Activated gamma-delta T cell (primary cell): ENCODE measurements around the gene STAC.

ENCODE experiments used
- DNase-seq: peaks from one replicate; lab custom pipeline; 2025; lab: John Stamatoyannopoulos, UW

STAC gene

DNA sequence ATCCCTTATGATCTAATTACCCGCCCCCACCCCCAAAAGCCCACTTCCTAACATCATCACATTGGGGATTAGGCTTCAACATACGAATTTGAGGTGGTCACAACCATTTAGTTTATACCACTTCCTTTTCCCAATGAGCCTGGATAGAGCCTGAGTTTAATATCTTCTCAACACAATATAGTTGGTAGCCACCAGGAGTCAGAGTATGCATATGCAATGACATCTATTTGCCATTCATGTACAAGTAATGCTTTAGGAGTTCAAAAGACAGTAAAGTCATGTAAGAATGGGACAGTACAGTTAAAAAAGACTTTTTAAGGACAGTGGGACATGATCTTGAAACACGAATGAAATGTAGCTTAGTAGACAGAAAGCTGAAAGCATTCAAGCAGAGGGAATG lies 211.7 kb downstream of the STAC start:
- DNase-seq, result no peak

DNA sequence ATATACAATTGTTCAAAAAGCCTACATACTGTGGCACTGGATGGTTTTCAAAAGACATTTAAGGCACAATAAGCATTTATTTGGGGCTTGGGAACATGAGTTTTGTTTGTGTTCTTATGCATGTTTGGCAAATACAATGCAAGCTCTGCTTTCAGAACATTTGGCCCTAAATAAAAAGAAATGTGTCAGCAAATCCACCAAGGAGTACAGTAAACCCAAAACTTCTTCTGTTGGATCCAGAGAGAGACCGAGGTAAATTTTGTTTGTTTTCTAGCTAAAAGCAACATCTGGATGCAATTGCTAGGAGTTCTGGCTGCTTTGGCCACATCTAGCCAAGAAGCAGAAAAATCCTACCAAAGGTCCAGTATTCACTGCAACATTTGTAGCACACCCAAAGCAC lies 215.2 kb downstream of the STAC start:
- DNase-seq, result no peak

DNA sequence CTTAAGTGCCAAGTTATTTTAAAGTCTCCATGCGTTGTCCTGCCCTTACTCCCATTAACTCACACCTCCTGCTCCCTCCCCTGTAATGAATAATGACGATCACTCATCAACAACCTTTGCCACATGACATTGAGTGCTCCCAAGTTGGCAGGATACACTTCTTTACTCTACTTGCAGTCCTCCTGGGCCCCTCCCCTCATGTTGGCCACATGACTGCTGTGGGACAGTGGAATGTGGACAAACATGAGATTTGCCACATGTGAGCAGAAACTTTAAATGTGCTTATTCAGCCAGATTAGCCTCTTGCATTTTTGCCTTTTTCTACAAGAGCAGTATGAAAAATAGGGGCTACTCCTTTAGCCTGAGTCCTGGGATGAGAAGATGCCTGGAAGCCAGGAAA lies 216.1 kb downstream of the STAC start:
- DNase-seq, result no peak

- DNase-seq, result no peak
Observed at GRCh38 chr3:36597422-36597821, 217.1 kb downstream of the STAC start.
